Stomach (tissue), 9 donors: ENCODE data around the gene GORASP1. TPM values are rescaled to one million over a fixed set of nuclear protein-coding genes. Genes with fewer than 3 reads are reported as not detected.

Source experiments
- DNase-seq, 2 donors: peaks; one replicate each; pipeline versions ENCODE4 v3.0.0 to v3.0.0-alpha.2; 2013 to 2019
- H3K27ac ChIP-seq, 5 donors: fragments of 200-600 bp in 4 of 5; sonication (generic) in 4 of 5; one replicate each; pipeline ENCODE4 v1.5.1; 2013 to 2019; ENCODE audit warnings: mild to moderate bottlenecking in 1 of 5, moderate library complexity in 1 of 5
- H3K27me3 ChIP-seq, 3 donors: fragments of 200-600 bp; sonication (generic); one replicate each; pipeline ENCODE4 v1.5.1; 2017 to 2019; ENCODE audit warnings: mixed run types in 1 of 3
- H3K36me3 ChIP-seq, 4 donors: fragments of 200-600 bp; sonication (generic); 1 replicate in 3 of 4; 2 replicates in 1 of 4; pipeline ENCODE4 v1.5.1; 2016 to 2019
- H3K4me1 ChIP-seq, 4 donors: fragments of 200-600 bp; sonication (generic); one replicate each; pipeline ENCODE4 v1.5.1; 2016 to 2019
- H3K4me3 ChIP-seq, 4 donors: fragments of 200-600 bp; sonication (generic) in 3 of 4; one replicate each; pipeline ENCODE4 v1.5.1; 2016 to 2019; ENCODE audit warnings: mild to moderate bottlenecking in 1 of 4
- H3K9me3 ChIP-seq, 4 donors: fragments of 200-600 bp; sonication (generic); one replicate each; pipeline ENCODE4 v1.5.1; 2016 to 2019
- CTCF ChIP-seq, 7 experiments: fragments of 450-650 bp in 4 of 7; fragments of 200-600 bp in 3 of 7; sonication (generic) in 3 of 7; IDR thresholded peaks; one replicate each; pipeline ENCODE4 v1.5.1; 2016 to 2019; ENCODE audit warnings: antibody characterized with exemption in 7 of 7, control low read depth in 2 of 7, mild to moderate bottlenecking in 1 of 7
- EP300 ChIP-seq: sonication (generic); formaldehyde crosslinking; IDR thresholded peaks from one replicate; pipeline ENCODE4 v1.6.1; 2017; ENCODE audit warnings: antibody characterized with exemption
- POLR2A ChIP-seq, 4 donors: fragments of 450-650 bp; IDR thresholded peaks; one replicate each; pipeline ENCODE4 v1.6.1; 2016; ENCODE audit warnings: antibody characterized with exemption in 4 of 4, control low read depth in 2 of 4, mild to moderate bottlenecking in 1 of 4, moderate library complexity in 1 of 4
- POLR2AphosphoS5 ChIP-seq, 3 donors: sonication (generic); formaldehyde crosslinking; IDR thresholded peaks; one replicate each; pipeline ENCODE4 v1.6.1; 2016; ENCODE audit warnings: antibody characterized with exemption in 3 of 3
- WGBS, 5 donors: extraction: QIAGEN DNeasy Blood & Tissue Kit in 3 of 5; methylation state at CpG; one replicate each; pipeline versions ENCODE4 v1.1.5 to v1.1.7; 2013 to 2018; 5-methylcytosine and 5-hydroxymethylcytosine counted together
- intact Hi-C: fragments of 100-400 bp; cut with DNase I; formaldehyde crosslinking; loops from one replicate; pipeline ENCODE4 v1.15.1; 2023; ENCODE audit warnings: low total_unique reads
- polyA plus RNA-seq, 3 donors: library from polyadenylated mRNA; stranded (reverse); fragments of 200-250 nt; gene quantifications; one replicate each; pipeline ENCODE4 v1.2.3, GENCODE V29; 2013
- total RNA-seq, 5 donors: library from RNA; depleted of rRNA; stranded (reverse); fragments of >200 nt; gene quantifications; one replicate each; pipeline versions ENCODE4 v1.1.0 to v1.2.3, GENCODE V29; 2014 to 2016
- donor health status: healthy with polysubstance abuse.
- donor health status: Bipolar disorder and iron deficiency.
- donor health status: healthy.

The GORASP1 gene
- total and polyA plus RNA-seq, 8 donors: 9.3 to 68.7 (median 42.5) TPM

- Histone ChIP-seq H3K4me3 (no peak overlapping the region), H3K4me1 (peaks cover 0 to 21% (median 0%) of the 10 kb centered on the region in 4 donors), H3K9me3 (no peaks in the 10 kb centered on the region), H3K36me3 (peaks cover 61 to 100% (median 100%) of the 10 kb centered on the region in 4 donors), H3K27ac (peak overlapping the region in 1 of 5 donors; percentile 11), H3K27me3 (no peaks in the 10 kb centered on the region)
- no peak for TF ChIP-seq POLR2AphosphoS5 (IDR thresholded peaks at IDR 0.05)
- TF ChIP-seq CTCF (IDR thresholded peaks at IDR 0.05): no peak
- TF ChIP-seq POLR2A (IDR thresholded peaks at IDR 0.05): no peak
- DNase-seq: no peak
- intact Hi-C loops: no loop called here
- 63 to 80% (median 68%) methylated on average over 3 of the region's 3 CpGs for WGBS, 5 donors
Observed at GRCh38 chr3:39095778-39096177, 11.6 kb downstream of the GORASP1 start.

- Histone ChIP-seq H3K4me3 (no peak overlapping the region), H3K27me3 (no peaks in the 10 kb centered on the region), H3K9me3 (no peaks in the 10 kb centered on the region), H3K36me3 (peaks cover 55 to 100% (median 100%) of the 10 kb centered on the region in 4 donors), H3K4me1 (peaks cover 0 to 19% (median 0%) of the 10 kb centered on the region in 4 donors), H3K27ac (no peak overlapping the region)
- no peak for DNase-seq
- intact Hi-C loops: no loop called here
- TF ChIP-seq EP300: no peak
- TF ChIP-seq POLR2A (IDR thresholded peaks at IDR 0.05): no peak
- no peak for TF ChIP-seq POLR2AphosphoS5 (IDR thresholded peaks at IDR 0.05)
- no peak for TF ChIP-seq CTCF (IDR thresholded peaks at IDR 0.05)
- WGBS, 5 donors: 79 to 86% (median 82%) methylated on average over 7 of the region's 7 CpGs
Observed at GRCh38 chr3:39094851-39095677, 12.4 kb downstream of the GORASP1 start.

- Histone ChIP-seq H3K27me3 (no peaks in the 10 kb centered on the region), H3K4me1 (peaks cover 0 to 6% (median 0%) of the 10 kb centered on the region in 4 donors), H3K4me3 (no peak overlapping the region), H3K36me3 (peaks cover 52 to 100% (median 100%) of the 10 kb centered on the region in 4 donors), H3K27ac (no peak overlapping the region), H3K9me3 (no peaks in the 10 kb centered on the region)
- WGBS, 5 donors: 88 to 98% (median 90%) methylated on average over 2 of the region's 2 CpGs
- intact Hi-C loops: no loop called here
- no peak for TF ChIP-seq EP300
- no peak for TF ChIP-seq POLR2AphosphoS5 (IDR thresholded peaks at IDR 0.05)
- no peak for TF ChIP-seq POLR2A (IDR thresholded peaks at IDR 0.05)
- no peak for TF ChIP-seq CTCF (IDR thresholded peaks at IDR 0.05)
- no peak for DNase-seq
Observed at GRCh38 chr3:39090922-39091321, 16.5 kb downstream of the GORASP1 start.

- Histone ChIP-seq H3K9me3 (no peaks in the 10 kb centered on the region), H3K27ac (no peak overlapping the region)
Observed at GRCh38 chr3:39088889-39089288, 18.5 kb downstream of the GORASP1 start.

More at GRCh38 chr3:39088889-39089288, 18.5 kb downstream of the GORASP1 start:
- TF ChIP-seq POLR2A (IDR thresholded peaks at IDR 0.05) (no peak), CTCF (IDR thresholded peaks at IDR 0.05) (no peak), POLR2AphosphoS5 (IDR thresholded peaks at IDR 0.05) (no peak), EP300 (no peak)
- intact Hi-C loops: no loop called here
- Histone ChIP-seq H3K36me3 (peaks cover 41 to 99% (median 97%) of the 10 kb centered on the region in 4 donors), H3K4me1 (no peaks in the 10 kb centered on the region), H3K27me3 (no peaks in the 10 kb centered on the region), H3K4me3 (no peak overlapping the region)
- WGBS, 5 donors: 73 to 83% (median 80%) methylated on average over 3 of the region's 3 CpGs
- DNase-seq: no peak
